ENCODE data around the gene UMAD1. TPM values are rescaled to one million over a fixed set of nuclear protein-coding genes. Genes with fewer than 3 reads are reported as not detected.
A peak's percentile ranks its signal among the peaks of the same experiment; 100 is the strongest.

Gene UMAD1
- total RNA-seq, 1 experiment from 2014 or later, result 27.4 TPM

DNA sequence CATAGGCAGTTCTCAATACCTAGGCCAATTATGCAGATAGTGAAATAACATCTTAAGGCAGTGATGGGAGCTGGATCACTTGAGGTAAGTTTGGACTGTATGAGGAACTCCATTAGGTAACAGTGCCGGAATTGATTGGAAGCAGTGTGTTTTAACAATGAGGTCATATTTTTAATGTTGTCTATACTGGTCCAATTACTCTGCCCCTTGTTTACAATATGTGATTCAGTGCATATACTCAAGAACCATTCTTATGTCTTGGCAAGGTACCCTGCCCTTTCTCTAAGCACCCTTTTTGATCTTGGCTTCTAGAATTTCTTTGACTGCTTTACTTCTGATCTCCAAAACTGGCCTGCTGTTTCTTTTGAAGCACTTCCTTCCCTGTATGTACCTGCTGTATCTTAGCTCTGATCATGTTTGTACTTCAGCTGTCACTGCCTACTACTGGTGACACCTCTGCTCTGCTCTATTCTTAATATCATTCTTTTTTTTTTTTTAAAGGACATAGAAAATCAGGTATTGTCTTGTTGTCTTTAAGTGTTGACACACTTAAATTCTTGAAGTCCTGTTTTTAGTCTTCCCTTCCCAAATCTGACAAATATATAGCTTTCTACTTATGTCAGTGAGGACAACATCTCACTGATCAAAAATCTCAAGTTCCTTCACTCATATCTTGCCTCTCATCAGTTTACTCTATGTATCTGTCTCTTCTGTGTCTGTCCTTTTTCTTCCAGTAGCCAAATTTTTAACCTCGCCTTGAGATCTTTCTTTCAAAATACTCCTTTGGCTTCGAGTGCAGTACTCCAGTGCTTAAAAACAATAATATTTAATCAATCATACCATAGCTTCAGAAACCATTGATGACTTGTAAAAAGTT, 124.2 kb downstream of the UMAD1 start:
- no peak for DNase-seq (ENCODE audit: low read depth)

DNA sequence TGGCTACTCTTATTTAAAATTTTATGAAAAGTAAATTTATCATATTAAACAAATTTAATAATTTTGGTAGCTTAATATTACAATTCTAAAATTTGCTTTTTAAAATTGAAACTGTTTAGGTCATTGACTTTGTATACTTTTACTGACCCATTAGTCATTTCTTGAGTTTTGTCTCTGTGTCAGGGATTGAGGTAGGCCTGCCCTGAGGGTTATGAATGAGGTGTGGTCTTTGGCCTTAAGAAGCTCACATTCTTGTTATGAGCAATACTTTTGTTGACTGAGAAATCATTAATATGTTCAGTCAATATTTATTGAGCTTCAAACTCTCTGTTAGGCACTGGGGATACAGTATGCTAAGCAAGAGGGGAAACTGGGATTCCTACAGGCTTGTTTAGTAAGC, 124.9 kb downstream of the UMAD1 start:
- peak; percentile 41 for DNase-seq (ENCODE audit: low read depth)

DNA sequence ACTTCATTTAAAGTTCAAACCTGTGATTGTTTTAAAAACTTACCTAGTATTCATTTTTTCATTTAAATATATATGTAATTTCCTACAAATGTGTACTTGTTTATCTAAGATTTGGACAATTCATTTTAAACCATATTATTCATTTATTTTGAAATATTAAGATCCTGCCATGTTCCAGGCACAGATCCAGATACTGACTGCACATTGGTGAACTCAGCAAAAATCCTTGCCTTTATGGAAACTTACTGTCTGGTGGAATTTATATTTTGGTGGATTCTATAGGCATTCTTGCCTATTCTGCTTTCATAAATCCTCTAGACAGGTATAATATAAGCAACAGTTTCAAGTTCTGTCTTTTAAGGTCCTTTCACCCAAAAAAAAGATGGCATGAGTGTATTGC, 126.1 kb downstream of the UMAD1 start:
- no peak for DNase-seq (ENCODE audit: low read depth)

DNA sequence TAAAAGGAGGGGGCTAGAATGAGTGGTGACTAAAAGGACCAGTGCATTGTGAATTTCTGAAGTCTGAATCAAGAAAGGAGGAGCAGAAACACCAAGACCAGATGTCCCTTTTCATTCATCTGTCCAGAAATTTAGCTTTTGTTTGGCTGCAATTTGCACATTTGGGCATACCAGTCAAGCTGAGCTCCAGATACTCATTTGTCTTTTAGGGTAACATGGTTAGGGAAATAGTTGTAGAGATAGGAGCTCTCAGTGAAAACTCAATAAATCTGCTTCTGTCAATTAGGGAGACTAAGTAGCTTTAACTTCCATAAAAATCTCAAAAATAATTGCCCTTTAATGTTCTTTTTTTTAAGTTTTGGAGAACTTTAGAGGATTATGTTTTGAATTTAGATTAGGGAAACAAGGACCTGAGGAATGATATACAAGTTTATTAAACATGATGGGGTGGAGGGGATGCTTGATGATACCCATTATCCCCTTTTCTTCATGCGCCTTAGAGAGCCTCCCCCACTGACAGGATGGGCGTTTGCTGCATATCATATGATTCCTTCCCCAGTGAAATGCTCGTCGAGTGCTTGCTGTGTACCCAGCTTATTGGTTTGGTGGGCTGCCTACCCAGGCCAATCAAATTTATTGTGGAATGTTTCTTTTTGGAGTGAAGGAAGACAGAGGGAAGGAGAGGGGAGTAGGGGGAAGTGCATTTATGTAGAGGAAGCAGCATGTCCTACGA, 128.6 kb downstream of the UMAD1 start:
- DNase-seq (ENCODE audit: low read depth), result no peak

DNA sequence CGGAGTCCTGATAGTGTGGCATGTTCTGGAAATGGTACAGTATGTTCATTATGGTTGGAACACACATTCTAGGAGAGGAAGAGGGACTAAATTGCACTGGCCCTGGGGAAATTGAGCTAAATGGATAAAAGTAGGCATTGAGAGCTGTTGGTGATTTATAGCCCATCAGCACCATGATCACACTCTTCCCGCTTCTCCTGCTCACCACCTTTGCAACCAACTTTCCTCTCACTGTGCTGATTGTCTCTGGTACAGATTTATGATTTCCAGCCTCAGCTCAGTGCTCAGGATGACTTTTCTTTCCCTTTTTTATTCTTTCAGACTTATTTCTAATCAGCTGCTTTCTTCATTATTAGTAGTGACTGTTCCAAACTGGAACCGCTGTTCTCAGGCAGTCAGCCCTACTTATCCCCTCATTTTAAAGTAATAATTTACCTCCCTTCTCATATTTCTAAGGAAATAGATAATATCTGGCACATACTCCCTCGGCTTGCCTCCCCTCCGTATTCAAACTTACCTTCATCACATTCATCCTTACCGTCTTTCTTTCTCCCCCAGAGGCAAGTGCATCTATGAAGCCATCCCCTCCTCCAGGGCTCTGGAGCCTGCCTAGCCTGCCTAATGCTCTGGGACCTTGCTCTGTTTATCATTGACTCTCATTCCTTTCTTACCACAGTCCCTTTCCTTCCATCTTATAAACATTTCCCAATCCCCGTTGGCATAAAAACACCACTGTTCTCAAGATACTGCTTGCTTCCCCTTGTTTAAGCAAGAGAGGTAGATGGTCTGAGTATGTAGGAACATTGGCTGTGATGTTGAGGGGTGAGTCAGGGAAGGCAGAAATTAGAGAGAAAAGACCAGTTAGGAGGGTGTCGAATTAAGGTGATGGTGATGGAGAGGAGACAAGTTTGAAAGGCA, 129.4 kb downstream of the UMAD1 start:
- peak; percentile 31 for DNase-seq (ENCODE audit: low read depth)

DNA sequence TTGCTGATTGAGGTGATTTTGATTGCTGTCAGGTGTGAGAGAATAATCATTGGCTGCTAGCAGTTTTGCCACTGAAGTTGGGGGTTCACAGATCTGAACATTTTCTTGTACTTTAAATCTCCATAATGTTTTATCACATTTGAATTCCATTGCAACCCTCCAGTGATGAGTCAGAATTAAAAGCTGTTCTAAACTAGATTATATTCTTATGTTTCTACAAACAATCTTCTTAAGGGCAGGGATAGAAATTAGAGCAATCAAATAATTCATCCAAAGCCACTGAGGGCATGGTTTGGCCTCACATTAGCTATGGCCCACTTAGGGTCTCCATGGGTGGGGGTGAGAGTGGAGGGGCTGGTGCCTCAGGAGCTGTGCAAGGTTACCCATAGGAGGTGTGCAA, 130.9 kb downstream of the UMAD1 start:
- DNase-seq (ENCODE audit: low read depth), result no peak

DNA sequence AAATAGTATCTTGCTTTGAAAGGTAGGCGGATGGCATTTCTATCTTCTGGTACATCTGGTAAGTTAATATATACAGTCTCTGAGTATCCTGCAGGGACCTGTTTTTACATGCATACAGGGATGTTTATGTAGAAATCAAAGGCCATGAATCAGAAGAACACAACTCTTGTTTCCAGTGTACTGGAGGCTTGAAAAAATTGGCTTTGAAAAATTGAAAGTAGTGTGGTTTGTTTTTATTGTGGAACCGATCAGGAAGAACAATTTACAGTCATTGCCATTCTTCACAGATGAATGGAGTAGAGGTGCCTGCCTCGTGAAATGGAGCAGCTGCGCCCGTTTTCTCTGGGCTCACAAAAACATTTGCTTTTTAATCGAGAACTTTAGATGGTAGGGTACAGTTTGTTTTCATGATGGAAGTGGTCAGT, 131.9 kb downstream of the UMAD1 start:
- peak; percentile 8 for DNase-seq (ENCODE audit: low read depth)

DNA sequence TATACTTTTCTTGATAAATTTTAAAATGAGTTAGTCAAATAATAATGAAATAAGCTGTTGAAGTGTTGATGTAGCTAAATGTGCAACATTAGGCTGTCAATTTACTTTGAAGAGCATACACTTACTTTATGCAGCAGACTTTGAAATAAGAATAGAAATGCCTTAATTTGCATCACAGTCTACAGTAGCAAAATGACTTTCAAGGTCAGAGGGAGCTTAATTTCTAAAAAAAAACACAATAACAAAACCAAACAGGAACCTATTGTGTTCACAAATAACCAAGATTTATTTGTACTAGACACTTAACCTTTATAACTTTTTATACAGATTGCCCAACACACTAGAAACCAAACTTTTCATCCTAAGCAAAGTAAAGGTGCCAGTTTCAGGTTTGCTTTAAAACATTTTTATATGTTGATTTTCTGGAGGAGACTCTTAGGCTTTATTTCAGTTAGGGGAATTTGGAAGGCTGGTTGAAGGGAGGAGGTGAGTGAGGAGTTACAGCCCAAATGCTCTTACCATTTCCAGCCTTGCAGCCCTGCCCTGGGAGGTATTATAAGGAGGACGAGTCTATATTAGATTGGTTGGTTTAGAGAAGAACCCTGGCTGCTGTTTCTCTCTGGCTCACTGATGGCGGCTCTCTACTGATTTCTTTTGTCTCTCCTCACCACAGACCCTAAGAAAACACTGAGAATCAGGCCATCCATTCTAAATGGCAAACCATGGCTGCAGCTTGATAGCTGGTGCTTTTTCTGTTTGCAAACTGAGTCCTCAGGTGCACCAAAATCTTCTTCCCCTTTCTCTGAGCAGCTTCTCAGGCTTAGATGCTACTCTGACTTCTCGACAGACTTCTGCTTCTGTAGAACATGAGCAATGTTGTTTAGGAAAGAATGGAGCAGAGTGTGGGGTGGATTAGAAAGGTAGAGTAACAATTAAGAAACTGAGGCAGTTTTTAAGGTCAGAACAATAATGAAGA, 133.1 kb downstream of the UMAD1 start:
- no peak for DNase-seq (ENCODE audit: low read depth)

DNA sequence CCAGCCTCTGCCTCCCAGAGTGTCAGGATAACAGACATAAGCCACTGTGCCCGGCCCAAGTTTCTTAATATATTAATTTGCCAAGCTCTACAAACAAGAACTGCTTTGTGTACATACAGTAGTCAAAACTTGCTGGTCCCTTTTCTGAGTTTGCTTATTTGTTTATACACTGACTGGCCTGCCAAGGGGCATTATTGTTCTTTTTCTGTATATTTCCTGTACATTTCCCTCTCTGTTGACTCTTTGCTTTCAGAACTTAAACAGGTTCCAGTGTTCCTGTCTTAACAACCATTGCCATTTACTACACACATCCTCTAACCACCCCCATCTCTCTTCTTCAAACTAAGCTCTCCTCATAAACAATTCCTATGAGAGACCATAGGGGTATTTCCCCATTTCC, 139.3 kb downstream of the UMAD1 start:
- DNase-seq (ENCODE audit: low read depth), result no peak

DNA sequence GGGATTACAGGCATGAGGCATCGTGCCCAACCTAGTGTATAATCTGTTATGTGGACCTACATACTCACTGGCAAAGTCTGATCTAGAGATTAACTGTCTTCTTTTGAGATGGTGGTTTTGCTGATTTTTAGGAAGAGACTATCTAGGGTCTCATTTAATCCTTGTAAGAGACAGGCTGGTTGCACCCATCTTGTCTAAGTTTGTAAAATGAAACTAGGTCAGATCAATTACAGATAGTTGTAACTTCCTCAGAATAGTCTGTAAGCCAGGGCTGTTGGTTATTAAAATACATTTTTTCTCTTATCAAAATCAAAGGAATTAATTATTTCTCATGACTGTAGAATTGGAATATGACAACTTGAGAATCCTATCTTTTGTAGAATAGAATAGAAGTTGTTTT, 142.4 kb downstream of the UMAD1 start:
- DNase-seq (ENCODE audit: low read depth), result no peak

DNA sequence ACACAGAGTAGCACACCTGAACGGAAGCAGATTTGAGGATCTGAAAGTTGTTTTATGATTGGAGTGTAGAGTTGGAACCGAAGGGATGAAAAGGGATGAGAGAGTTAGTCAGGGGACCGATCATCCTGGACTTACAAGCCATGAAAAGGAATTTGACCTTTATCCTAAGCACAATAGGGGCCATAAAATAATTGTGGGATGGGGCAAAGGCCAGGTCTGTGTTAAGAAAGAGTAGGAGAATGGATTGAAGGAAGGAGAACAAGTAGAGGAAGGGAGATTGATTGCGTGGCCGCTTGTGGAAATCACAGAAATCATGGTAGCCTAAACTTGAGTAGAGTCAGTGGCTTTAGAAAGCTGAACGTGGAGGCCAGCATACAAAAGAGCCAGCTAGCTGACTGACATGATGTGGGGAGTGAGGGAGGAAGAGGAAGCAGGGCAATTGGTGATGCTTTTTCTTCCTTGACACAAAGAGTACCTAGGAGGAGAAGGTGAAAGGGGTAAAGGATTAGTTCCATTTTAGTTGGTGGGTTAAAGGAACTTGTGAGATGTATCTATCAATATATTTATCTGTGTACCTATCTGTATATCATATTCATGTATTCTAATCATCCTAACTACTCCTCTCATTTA, 144.9 kb downstream of the UMAD1 start:
- no peak for DNase-seq (ENCODE audit: low read depth)

DNA sequence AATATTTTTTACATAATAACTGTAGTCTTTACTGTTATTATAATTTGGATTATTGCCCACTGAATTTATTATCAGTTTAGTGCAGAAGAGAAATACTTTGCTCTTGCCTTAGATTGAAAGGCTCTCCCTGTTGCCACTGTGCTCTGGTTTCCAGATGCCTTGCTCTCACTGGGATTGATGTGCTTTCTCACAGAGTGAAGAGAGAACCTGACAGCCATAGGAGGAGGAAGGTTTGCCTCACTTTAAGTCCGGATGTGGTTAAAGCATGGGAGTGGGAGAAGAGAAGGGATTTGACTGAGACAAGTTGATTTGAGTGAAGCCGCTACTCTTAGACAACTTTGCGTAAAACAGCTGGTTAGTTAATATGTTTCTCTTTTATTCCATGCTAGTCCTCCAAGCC, 146.0 kb downstream of the UMAD1 start:
- DNase-seq (ENCODE audit: low read depth), result no peak

DNA sequence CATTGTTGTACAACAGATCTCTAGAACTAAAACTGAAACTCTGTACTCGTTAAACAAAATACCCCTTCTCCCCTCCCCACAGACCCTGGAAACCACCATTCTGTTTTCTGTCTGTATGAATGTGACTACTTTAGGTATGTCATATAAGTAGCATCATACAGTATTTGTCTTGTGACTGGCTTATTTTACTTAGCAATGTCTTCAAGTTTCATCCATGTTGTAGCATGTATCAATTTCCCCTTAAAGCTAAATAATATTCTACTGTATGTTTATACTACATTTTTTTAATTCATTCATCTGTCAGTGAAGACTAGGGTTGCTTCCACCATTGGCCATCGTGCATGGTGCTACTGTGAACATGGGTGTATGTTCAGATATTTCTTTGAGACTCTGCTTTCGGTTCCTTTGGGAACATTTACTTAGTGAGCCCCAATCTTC, 149.0 kb downstream of the UMAD1 start:
- DNase-seq (ENCODE audit: low read depth), result no peak

DNA sequence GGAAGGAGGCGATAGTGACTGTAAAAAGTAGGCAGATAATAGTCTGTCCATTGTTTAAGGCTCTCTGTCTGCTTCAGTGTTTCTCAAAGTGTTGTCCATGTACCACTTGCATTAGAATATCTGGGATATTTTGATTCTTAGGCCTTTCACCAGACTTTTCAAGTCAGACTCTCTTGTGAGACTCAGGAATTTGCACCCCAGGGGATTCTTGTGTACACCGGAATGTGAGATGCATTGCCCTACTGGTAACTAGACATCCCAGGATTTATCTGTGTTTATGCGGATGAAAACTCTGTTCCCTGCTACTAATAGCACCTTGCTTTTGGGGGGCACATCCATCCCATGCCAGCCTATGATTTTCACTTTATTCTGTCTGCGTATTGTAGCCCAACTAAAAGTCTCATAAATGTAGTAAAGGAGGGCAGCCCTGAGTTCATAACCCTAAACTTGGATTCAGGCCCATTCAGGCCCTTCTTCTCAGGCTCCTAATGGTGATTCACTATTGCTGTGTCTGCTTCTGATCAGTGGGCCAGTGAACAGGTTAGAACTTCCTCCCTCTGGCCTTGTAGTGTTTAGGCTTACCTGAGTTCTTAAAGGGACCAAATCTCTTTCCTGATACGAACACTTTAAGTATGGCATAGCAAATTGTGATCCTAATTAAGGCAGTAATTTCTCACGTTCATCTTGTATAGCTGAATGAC, 149.6 kb downstream of the UMAD1 start:
- no peak for DNase-seq (ENCODE audit: low read depth)

DNA sequence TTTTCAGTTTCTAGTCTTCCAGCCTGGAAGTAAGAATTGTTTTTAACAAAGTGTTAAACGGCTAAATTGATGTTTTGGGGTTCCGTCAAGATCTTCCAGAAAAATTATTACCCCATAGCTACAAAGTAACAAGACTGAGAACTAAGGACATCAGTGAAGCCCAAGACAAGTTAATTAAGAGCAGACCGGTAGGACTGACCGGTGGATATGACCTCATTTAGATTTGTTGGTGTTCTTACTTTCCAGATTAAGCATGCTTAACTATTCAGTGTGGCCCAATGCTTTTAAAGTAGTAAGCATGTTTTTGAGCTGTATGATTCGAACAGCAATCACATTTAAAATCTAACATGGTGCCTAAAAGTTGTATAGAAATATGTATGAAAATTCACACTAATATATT, 151.0 kb downstream of the UMAD1 start:
- no peak for DNase-seq (ENCODE audit: low read depth)

DNA sequence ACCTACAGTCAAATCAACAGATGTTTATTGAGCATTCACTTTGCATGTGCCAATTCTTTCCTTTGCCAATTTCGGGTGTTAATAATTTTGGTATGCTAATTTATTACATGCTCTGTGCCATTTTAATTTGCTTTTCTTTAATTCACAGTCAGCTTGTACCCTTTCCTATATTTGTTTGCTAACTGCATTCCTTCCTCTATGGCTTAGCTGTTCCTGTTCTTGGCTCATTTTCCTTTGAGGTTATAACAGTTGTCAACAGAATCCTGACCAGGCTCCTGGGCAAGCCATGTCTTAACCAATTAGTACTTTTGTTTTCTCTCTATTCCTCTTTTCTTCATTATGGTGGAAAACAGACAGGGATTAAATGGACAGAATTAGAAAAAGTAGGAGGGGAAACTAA, 151.5 kb downstream of the UMAD1 start:
- no peak for DNase-seq (ENCODE audit: low read depth)

DNA sequence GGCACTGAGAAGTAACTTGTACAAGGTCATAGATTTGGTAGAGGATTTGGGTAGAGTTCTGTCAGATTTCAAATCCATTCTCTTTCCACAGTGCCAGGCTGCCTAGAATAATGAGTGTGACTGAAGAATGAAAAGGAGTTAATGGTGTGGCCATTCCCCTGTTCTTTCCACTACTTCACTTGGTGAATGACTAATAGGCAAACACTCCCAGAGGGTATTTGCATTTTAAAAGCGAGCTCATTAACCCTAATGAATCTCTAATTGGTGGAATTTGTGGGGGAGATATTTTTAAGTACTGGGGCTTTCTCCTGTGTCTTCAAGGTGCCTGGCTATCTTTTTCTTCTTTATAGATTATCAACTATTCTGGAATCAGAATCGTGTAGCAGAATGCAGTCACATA, 152.7 kb downstream of the UMAD1 start:
- DNase-seq (ENCODE audit: low read depth), result no peak

DNA sequence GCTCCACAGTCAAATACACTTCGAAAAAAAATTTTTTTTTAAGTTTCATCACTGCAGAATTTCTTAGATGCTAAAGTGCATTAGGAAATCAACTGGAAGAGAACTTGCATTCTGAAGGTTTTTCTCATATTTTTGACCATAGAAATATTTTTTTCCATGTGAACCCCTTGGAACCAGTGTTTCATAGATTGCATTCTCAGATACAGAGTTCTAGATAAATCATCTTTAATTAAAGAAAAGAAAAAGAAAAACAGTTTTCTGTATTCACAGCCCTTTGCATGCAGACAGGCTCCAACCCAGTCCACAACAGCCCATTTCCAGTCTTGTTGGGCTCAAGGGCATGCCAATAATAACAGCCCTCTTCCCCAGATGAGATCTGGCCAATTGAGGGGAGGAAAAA, 153.4 kb downstream of the UMAD1 start:
- no peak for DNase-seq (ENCODE audit: low read depth)

DNA sequence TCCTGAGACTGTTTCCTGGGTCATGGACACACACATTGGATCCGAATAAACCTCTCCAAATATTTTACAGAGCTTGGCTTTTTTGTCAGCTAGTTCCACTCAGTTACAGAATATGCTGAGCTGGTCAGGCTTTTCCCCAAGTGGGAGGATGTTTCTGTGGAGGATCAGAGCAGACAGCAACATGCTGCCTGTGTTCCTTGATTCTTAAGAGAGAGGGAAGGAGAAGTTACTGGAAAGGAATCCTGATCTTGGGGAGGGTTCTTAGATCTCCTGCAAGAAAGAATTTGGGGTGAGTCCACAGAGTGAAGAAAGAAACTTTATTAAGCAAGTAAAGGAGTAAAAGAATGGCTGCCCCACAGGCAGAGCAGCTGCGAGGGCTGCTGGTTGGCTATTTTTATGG, 154.7 kb downstream of the UMAD1 start:
- no peak for DNase-seq (ENCODE audit: low read depth)

DNA sequence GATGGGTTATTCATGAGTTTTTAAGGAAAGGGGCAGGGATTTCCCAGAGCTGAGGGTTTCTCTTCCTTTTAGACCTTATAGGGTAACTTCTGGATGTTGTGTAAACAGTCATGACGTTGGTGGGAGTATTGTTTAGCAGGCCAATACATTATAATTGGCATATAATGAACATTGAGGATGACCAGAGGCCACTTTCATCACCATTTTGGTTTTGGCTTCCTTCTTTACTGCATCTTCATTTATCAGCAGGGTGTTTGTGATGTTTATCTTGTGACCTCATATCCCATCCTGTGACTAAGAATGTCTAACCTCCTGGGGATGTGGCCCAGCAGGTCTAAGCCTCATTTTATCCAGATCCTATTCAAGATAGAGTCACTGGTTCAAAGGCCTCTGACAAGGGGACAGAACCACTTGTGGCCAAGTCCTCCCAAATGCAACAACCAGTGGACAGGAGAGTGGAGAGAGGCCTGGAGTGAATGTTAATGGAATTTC, 155.1 kb downstream of the UMAD1 start:
- DNase-seq (ENCODE audit: low read depth), result peak; percentile 88
